Erythroblast (primary cell): ENCODE data around the gene GDPD3.

Source experiments
- GATA1 ChIP-seq: IDR thresholded peaks from 2 replicates; pipeline ENCODE4 v1.6.1; 2011; ENCODE audit warnings: low read depth, mild to moderate bottlenecking, control low read depth, low read length, moderate library complexity
- POLR2A ChIP-seq: IDR thresholded peaks from 2 replicates; pipeline ENCODE4 v1.6.1; 2011; ENCODE audit warnings: mild to moderate bottlenecking, low read length

DNA sequence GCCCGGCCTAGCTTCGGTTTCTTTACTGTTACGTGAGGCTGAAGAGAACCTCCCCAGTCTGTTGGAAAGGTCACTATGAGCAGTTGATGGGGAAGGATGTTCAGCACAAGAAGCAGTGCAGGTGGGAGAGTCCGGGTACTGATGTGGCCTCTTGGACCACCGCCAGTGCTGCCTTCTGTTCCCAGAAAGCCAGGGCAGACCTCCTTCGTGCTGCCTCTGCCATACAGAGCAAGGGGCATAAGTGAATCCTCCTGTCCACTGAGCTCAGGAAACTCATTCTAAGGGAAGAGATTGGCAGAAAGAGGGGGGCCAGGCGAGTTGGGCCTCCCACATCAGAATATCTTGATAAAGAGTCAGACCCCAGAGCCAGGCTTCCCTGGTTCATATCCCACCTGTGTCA, 33.9 kb downstream of the GDPD3 start:
- TF ChIP-seq POLR2A (no peak), GATA1 (no peak)
